ENCODE data around the gene MRGPRE. TPM values are rescaled to one million over a fixed set of nuclear protein-coding genes. Genes with fewer than 3 reads are reported as not detected.
A peak's percentile ranks its signal among the peaks of the same experiment; 100 is the strongest.

The MRGPRE gene
- total RNA-seq, 1 donor from 2014 or later, result not detected

DNA sequence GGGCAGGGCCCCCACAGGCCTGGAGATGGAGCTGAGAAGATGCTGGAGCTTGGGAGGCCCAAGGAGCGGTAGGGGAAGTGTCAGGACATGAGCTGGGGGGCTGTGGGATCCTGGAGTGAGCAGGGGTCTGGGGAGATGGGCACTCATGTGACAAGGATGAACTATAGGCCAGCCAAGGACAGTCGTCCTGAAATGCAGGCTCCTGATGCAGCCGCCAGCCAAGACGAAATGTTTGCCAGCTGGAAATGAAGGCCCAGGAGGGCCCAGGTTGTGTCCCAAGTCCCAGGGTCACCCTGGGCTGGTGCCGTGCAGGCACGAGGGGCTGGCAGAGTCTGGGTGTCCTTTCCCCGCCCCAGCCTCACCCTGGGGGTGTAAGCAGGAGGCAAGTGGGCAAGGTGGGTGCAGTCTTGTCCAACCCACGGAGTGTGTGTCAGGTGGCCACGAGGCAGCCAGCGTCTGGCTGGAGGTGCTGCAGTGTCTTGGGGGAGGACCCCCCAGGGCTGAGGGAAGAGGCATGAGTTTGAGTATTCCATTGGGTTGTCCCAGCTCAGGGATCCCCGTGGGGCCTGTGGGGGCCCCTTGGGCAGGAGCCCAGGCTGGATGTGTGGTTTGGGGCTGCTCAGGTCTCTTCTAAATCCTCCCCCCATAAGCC, 35.0 kb downstream of the MRGPRE start:
- no peak for DNase-seq (ENCODE audit: low read depth)

DNA sequence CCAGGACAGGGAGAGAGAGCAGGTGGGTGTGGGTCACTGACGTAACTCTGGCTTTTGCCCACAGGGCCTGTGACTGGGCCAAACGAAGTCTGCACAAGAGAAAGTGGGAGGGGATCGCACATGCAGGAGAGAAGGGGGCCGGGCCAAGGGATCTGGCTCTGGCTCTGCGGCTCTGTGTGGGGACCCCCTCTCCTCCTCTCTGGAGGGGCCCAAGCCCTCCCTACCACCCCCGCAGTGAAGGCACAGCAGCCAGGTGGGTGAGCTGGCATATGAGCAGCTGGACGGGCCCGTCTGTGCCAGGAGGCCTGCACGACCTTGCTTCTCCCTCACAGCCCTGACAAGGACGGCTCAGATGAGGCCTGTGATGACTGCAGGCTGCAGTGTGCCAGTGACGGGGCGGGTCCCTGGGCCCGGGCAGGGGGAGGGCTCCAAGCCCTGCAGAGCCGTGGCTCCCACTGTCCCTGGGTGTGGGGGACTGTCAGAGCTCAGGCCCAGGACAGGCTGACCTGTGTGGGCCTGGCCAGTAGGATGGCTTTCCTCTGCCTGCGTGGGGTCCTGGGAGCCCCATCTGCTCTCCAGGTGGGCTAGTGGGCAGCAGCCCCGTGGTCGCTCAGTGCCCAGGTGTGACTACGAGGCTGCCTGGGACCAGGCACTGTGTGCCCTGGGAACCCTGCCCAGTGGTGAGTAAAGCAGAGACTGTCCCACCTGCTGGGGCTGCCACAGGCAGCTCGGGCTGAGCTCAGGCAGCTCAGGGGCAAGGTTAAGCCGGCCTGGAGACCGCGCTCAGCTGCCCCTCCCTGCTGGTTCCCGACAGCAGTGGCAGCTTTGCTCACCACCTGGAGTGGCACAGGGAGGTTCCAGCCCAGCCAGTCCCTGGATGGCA, 35.8 kb downstream of the MRGPRE start:
- DNase-seq (ENCODE audit: low read depth), result no peak

DNA sequence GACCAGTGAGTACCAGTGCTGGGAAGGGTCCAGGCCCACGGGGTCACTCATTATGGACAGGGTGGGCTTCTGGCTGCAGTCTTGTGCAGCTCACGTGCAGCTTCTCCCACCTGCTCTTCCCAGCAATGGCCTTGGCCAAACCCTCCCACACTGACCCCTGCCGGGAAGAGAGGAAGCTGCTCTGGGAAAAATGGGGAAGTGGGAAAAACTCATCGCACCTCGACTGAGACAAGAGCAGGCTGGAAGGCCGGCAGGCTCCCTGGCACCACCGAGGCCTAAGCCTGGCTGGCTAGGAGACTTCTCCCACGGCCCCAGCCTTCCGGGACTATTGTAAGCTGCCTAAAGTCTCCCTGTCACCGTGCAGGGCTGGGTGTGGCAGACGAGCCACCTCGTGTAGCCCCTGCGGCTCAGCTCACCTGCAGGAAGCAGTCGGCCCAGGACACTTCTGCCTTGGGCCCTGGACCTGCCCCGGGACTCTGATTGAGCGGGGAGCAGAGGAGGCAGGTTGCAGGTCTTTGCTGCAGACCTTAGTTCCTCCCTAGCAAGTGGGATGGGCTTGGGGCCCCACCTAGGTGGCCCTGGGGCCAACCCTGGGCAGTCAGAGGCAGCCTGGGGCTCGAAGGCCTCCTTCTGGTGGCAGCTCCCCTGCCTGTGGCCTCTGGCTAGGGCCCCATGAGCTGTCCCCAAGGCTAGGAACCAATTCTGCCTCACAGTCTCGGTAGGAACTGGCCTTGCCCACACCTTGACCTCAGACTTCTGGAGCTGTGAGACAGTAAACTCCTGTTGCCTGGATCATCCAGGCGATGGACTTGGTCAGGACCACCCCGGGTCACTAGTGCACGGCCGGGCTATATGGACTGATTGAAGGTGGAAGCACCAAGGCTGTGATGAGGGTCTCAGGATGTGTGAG, 36.7 kb downstream of the MRGPRE start:
- peak; percentile 43 for DNase-seq (ENCODE audit: low read depth)

DNA sequence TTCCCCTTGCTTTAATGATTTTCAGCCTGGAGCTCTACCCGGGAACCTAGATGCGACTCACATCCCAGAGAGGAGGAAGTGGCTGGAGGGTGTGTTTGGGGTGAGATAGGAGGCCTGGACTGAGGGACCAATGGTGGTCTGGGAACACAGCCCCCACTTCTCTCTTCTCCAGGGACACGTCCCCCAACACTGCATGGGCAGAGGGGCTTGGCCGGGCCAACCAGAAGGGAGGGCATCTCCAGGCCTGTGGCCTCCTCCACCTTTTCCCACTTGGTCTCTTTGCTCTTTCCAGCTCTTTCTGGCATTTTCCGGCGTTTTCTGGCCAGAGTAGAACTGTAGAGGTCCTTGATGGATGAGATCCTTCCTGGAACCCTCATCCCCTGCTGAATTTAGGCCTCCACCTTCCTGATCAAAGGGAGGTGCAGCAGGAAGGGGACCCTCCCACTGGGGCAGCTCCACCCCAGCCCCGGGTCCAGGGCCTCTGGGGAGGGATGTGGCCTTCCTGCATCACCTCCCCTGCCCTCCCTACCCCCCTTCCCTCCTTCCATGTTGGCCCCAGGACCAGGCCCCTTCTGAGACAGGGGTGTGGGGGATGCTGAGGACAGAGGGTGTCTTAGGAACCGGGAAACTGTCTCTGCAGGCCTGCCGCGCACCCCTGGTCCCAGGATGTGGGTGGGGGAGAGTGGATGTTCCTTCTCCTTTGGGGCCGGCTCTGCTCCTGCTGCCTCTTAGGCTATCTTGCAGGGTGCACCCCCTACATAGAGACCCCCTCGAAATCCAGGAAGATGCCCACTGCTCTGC, 38.0 kb downstream of the MRGPRE start:
- DNase-seq (ENCODE audit: low read depth), result no peak

DNA sequence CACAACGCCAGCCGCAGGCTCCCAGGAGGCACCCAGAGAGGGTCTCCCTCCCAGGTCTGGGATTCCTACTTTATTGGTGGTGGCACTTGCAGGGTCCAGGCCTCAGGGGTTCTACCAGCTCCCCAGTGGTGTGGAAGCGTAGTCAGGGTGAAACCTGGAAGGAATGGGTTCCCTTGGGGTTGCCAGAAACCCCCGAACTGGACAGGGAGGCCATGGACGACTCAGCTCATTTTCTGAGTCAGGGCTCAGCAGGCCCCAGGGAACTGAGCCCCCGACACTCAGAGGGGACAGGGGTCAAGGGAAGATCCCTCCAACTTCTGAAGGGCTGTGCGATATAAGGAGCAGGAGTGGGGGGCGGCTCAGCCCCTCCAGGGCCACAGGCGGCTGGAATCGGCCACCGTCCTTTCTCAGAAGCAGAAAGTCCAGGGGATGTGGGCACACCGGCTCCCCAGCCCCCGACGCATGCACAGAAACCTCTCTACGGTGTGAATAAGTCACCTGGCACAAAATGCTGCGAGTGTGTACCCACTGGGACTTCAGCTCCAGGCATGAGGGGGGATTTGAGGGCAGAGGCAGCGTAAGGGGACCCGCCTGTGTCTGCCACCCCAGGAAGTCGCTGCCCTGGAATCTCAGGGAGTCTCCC, 38.7 kb downstream of the MRGPRE start:
- DNase-seq (ENCODE audit: low read depth), result no peak

DNA sequence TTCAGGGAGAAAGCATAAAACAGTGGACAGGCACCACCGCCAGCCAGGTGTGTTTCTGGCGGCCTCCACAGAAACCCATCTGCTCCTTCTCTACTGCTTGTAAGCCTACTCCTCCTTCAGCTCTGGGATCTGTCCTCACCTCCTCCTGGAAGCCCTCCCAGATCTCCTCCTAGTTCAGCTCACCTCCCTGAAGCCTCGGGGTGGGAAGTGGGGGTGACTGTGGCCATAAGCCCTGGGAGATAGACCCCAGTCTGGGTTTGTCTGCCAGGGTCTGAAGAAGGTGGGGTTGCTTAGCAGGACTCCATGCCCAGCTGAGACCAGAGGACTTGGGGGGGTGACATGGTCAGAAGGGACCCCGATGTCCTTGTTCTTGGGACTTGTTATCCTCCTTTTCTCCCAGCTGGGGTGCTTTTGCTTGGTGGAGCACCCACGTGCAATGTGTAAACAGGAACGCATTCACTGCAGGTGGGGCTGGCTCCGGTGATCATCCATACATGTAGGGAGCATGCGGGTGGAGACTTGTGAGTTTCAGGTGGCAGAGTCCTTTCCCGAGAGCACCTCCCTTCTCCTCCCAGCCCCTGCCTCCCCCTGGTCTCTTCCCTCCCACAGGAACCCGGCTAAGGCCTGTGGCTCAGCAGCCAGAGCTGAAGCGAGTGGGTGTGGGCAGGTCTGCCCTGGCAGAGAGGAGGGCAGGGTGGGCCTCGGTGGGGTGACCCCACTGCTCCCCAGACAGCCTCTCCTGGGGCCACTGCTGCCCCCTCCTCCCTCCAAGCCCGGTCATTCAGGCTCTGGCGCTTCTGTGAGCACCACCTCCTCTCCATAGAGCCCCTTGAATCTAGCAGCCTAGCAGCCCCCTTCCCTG, 39.5 kb downstream of the MRGPRE start:
- no peak for DNase-seq (ENCODE audit: low read depth)

DNA sequence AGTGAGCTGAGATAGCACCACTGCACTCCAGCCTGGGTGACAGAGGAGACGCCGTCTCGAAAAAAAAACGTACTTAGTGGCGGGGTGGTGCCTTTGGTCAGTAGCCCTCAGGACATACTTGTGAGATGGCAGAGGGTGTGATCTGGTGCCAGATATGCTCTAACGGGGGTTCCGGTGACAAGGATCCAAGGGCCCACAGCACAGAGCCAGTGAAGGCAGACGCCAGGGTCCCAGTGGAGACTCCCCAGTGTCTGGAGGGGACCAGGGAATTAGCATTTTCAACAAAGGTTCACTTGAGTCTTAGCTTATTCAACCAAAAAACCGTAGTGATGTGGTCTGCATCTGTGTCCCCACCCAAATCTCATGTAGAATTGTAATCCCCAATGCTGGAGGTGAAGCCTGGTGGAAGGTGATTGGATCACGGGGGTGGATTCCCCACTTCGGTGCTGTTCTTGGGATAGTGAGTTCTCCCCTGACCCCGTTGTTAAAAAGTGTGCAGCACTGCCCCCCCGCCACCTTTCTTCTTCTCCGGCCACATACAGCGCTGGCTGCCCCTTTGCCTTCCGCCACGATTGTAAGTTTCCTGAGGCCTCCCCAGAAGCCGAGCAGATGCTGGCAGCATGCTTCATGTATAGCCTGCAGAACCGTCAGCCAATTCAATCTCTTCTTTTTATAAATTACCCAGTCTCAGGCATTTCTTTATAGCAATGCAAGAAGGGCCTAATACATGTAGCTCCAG, 40.5 kb downstream of the MRGPRE start:
- DNase-seq (ENCODE audit: low read depth), result no peak

DNA sequence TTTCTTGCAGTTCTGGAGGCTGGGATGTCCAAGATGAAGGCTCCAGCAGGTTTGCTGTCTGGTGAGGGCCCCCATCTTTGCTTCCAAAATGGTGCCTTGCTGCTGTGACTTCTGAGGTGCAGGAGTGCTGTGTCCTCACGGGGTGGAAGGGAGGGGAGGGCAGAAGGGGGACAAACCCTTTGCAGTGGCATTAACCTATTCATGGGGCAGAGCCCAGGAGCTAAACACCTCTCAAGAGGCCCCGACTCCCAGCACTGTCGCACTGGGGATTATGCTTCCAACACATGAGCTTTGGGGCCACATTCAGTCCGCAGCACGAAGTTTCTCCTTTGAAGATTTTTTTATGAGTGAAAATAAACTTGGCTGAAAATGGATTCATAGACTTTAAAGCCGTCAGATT, 41.6 kb downstream of the MRGPRE start:
- no peak for DNase-seq (ENCODE audit: low read depth)

DNA sequence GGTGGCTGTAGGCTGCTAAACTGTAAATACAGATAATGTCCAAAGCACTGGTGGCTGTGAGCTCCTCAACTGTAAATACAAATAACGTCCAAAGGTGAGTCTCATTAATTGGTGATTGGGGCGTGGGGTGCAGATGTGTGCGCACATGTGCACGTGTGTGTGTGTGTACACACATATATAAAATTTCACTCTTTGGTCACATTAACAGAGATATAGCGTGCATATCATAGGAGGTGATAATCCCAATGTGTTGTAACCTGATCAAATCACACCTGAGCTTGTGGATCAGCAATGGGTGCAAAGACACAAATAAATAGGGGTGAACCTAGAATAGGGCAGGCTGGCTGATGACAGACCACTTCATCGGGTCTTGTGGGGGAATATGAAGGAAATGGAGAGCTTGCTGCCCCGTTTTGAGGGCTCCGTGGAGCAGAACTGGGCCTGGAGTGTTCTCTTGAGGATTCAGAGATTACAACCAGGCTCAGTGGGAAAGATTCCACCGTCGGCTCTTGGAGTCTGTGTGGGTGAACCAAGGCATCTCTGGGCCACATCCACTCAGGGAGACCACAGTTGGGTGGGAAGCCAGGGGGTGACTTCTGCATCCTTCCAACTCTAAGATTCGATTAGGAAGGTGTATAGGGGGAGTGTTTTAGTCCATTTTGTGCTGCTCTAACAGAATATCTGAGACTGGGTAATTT, 42.2 kb downstream of the MRGPRE start:
- DNase-seq (ENCODE audit: low read depth), result no peak

DNA sequence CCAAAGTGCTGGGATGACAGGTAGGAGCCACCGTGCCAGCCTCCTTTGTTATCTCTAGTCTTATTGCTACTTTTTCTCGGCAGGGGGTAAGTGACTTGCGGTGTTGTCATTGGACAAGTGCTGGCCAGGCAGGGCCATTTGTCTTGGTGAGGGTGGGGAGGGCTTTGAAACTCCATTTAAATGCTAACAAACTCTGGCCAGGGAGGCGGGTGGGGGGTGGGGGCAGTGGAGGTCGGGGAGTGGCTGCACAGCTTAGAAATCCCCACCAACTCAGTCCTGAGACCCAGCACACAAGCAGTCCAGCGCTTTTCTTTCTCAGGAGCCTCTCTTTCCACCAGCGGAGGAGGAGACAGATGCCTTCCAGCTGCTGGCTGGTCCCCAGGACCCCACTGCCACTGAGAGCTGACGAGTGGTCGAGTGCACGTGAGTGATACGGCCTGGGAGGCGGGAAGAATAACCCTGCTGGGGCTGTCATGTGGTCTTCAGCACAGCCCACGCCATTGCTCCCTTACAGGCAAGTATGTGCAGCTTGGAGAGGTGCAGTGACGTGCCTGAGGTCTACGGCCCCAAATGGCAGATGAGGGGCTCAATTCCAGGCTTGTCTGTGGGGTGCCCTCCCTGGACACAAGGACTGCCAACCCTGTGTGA, 42.9 kb downstream of the MRGPRE start:
- no peak for DNase-seq (ENCODE audit: low read depth)

DNA sequence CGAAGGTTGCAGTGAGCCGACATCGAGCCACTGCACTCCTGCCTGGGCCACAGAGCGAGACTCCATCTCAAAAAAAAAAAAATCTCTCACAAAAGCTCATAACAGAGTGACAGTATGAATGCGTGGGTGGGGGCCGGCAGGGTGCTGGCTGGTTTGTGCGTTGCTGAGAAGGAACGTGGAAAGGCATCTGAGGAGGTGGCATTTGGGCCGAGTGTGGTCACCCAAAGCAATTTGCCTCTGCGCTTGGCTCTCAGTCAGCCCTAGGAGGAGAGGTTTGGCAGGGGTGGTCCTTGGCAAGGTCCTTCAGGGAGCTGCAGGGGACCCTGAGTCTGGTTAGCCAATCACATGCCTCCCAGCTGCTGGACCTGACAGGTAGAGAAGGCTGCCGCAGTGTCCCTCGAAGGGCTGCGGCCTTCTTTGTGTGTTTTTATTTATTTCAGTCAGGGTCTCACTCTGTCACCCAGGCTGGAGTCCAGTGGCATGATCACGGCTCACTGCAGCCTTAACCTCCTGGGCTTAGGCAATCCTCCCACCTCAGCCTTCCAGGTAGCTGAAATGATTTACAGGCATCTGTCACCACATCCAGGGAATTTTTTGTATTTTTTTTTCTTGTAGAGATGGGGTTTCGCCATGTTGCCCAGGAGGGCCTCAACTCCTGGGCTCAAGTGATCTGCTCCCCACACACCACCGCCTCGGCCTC, 43.6 kb downstream of the MRGPRE start:
- no peak for DNase-seq (ENCODE audit: low read depth)

DNA sequence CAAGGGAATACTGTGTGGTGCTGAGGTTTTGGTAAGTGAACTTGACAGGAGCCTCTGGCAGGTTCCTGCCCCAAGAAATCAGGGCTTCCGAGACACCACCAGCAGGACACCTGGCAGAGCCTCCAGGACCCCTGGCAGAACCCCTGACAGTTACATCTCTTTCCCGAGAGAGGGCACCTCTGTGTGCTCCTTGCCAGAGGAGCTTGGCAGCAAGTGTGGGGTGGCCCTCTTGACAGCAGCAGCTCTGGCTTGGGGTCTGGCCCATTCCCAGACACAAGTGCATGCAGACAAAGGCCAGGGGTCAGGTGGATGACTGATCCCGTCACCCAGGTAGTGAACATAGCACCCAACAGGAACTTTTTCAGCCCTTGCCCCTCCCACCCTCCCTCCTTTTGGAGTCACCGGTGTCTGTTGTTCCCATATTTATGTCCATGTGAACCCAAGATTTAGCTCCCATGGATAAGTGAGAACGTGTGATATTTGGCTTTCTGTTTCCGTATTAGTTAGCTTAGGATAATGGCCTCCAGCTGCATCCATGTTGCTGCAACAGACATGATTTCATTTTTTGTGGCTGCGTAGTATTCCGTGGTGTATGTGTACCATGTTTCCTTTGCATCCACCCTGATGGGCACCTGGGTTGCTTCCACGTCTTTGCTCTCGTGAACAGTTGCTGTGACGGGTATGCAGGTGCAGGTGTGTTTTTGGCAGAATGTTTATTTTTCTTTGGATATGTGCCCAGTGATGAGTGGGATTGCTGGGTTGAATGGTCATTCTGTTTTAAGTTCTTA, 45.9 kb downstream of the MRGPRE start:
- no peak for DNase-seq (ENCODE audit: low read depth)

DNA sequence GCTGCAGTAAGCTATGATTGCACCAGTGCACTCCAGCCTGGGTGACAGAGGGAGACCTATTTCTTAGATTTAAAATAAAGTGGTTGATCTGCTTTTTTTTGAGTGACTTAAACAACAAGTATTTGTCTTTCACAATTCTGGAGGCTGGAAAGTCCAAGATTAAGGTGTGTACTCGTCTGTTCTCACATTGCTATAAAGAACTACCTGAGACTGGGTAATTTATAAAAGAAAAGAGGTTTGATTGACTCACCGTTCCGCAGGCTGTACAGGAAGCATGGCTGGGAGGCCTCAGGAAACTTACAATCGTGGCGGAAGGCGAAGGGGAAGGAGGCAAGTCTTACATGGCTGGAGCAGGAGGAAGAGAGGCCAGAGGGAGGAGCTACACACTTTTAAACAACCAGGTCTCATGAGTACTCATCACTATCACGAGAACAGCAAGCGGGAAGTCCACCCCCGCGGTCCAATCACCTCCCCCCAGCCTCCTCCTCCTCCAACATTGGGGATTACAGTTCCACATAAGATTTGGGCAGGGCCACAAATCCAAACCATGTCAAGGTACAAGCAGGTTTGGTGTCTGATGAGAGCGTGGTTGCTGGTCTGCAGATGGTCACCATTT, 47.4 kb downstream of the MRGPRE start:
- DNase-seq (ENCODE audit: low read depth), result no peak

DNA sequence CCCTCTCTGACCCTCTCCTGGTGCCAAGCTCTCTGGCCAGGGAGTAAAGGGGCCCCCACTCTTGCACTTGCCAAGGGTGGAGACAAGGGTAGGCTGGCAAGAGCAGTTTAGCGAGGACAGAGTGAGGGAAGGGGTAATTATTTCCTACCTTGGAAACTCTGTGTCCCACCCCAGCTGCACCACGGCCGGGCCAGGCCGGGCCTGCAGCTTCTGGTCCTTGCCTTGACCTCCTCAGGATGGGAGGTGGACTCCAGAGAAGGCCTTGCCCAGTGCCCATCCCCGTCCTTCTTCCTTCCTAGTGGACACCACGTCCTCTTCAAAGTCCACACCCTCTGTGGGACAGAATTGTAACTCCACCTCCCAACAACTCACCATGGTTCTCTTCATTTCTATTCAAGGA, 48.7 kb downstream of the MRGPRE start:
- no peak for DNase-seq (ENCODE audit: low read depth)

DNA sequence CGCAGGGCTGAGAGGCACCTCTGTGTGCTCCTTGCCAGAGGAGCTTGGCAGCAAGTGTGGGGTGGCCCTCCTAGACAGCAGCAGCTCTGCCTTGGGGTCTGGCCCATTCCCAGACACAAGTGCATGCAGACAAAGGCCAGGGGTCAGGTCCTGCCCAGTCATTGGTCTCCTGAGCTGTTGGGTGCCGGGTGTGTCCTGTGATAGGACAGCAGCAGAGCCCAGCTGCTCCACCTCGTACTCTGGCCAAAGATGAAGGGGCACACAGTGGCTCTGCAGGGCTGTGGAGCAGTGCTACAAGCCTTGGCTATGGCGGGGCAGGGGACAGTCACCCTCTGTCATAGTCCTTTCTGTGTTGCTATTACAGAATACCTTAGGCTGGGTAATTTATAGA, 49.8 kb downstream of the MRGPRE start:
- no peak for DNase-seq (ENCODE audit: low read depth)

Measured in myocyte (in vitro differentiated cells).